Right ventricle myocardium inferior (tissue), 1 donor: ENCODE results near the gene HOXA9. TPM values are rescaled to one million over a fixed set of nuclear protein-coding genes. Genes with fewer than 3 reads are reported as not detected.

Experiments
- ATAC-seq: fragments of 200-7000 bp; cut with Tn5 transposase; one replicate; pipeline ENCODE4 v1.9.1; 2020; ENCODE audit warnings: mild to moderate bottlenecking, moderate library complexity
- DNase-seq: peaks from one replicate; pipeline ENCODE4 v3.0.0; 2021; ENCODE audit errors: missing footprints
- intact Hi-C: fragments of 100-400 bp; cut with DNase I; formaldehyde crosslinking; loops from one replicate; pipeline ENCODE4 v1.11.0; 2022
- total RNA-seq: library from RNA; stranded (reverse); fragmentation: NEBNext Ultra II Directional; extraction: Animal tissue kit (Norgen Biotek cat#: 25700); gene quantifications from one replicate; pipeline ENCODE4 v1.2.1, GENCODE V29; 2021
- donor health status: DM: no; HTN: yes; CAD: no; lungs with severe emphysema.

Gene HOXA9
- total RNA-seq, 1 donor from 2014 or later = not detected

- intact Hi-C loops = no loop called here
- ATAC-seq = no peak
Measured at GRCh38 chr7:27149842-27150567, 15.3 kb downstream of the HOXA9 start.

DNA sequence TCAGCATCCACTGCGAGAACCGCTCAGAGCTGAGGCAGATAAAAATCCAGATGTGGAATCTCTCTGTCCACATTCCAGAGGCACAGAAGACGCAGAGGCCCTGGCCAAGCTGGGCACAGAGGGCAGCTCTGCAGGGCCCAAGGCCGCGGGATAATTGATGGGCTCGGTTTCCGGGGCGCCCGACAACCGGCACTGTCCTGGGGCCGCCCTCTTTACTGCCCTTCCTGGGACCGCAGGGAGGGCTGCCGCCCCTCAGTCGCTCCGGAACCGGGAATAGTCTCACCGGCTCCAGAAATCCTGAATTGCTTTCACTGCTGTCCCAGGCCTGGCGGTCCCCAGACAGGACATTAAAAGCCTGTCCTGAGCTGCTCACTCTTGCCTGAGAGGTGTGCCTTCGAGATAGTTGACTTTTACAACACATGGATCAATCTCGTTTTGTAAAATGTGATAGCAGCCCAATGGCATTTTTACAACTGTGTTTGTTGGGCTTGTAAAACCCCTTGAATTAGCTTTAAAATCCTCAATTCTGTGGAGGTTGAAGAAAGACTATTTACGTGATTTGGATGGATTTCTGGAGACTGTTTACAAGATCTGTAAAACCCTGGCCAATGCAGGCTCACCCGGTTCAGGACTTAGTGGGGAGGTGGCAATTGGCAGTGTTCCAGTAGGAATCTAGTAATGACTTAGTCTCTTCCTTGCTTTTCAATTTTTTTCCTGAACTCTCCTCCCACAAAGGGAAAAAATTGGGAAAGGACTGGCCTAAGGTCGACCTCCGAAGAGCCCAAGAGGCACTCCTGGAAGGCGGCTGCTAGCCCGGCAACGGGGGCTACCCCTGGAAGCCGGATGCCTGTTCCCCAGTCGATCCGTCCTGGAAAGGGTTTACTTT lies 16.3 kb downstream of the HOXA9 start:
- intact Hi-C loops = no loop called here
- peak; percentile 25 for DNase-seq
- ATAC-seq = no peak

More at GRCh38 chr7:27149842-27150567, 15.3 kb downstream of the HOXA9 start:
- peak; percentile 50 for DNase-seq

DNA sequence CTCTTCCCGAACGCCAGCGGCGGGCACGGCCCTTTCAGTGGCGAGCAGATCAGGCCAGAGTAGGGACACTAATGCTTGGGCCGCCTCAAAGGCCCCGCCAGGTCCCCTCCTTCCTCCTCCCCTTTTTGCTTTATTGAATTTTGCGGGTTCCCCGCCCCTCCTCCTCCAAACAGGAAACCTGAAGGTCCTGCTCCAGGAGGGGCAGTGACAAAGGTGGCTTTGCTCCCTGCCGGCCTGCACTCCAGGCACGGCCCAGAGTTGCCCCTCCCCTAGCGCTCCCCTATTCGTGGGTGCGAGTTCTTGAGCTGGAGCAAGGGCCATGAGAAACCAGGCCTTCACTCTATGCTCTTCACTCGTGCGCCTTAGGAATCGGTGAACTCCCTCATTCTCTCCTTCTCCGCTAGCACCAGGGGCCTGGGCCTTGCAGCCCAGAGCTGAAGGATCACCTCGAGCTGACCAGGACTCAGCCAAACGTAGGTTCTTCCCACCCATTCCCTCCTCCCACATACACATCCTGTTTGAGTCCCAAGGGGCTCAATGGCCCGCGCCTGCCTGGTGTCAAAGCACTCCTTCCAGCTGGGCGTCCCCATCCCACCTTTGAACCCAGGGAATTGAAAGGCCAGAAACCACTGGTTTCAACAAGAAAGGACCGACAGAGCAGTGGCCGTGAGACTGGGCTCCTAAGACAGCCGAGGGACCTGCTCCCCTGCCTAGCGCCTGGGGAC lies 17.1 kb downstream of the HOXA9 start:
- DNase-seq = no peak
- ATAC-seq = no peak
- intact Hi-C loops = no loop called here

GRCh38 chr7:27147199-27148030 lies 17.9 kb downstream of the HOXA9 start, which contains the start of gene HOXA6:
HOXA6 (minus strand) TSS chr7:27147774; CDS start chr7:27147749, 25 bp downstream.
- intact Hi-C loops = no loop called here
- DNase-seq (no peak), ATAC-seq (no peak)

DNA sequence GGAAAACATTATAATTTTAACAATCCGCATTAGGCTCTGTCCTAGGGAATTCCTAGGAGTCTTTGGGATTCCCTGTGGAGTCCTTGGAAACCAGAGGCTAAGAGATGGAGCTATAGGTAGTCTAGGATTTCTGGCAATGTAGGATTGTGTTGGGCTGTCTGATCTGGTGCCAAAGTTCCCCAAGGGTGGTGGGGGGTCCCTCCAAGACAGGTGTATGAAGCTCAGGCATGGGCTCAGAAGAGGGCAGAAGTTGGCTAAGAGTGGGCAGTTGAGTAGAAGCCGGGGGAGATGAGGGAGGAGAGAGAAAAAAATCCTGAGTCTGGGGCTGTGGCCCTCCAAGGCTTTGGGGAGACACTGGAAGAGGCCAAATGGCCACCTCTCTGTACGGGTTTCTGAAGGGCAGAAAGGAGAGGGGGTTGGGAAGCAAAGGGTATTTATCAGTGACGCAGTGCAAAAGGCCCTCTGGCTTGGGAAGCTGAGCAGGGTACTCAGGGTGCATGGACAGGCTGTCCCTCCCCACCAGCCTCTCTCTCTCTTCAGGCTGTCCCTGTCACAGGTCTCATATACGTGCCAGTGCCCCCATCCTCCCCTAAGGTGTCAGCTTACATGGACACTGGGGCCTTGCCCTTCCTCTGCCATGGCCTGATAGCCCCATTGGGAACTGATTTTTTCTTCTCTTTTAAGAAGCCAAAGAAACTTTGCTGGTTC lies 18.7 kb downstream of the HOXA9 start:
- no peak for DNase-seq
- no peak for ATAC-seq
- intact Hi-C loops = no loop called here

DNA sequence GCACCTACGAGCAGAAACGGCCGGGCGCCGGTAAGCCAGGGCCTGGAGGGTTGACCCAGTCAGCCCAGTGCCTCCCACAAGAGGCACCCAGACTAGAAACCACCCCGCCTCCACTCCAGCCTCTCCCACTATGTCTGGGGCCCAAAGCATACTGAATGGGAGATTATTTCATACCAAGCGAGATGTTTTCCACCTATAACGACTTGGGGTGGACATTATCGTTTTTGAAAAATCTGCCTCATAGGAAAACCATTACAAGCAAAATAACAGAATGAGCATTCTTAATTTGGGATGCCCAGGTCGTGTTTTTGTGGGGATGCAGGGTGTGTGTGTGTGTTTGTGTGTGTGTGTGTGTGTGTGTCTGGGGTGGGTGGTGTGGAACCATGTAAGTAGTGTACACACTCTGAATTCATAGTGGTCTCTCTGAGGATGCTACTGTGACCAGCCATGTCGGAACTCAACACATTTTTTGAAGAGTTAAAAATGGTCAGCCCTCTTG lies 19.4 kb downstream of the HOXA9 start:
- DNase-seq (no peak), ATAC-seq (no peak)
- intact Hi-C loops = no loop called here

- intact Hi-C loops = no loop called here
- DNase-seq = no peak
Measured at GRCh38 chr7:27145165-27145913, 20.0 kb downstream of the HOXA9 start.

DNA sequence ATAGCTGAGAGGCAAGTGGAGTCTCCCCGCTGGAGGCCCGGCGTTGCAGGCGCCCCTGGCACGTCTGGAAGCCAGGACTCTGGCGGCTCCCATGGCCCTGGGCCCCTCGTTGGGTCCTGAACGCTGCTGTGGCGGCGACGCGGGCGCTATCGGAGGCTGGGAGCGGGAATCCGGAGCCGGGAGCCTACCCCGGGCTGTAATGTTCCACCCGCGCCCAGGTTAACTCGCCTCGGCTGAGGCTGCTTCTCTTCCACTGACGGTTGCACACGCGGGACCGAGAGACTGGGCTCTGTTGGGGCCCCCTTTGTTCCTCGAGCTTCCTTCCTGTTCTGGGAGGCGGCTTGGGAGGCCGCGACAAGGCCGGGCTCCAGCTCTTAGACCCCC lies 20.6 kb downstream of the HOXA9 start:
- no peak for ATAC-seq
- no peak for DNase-seq
- intact Hi-C loops = no loop called here

More at GRCh38 chr7:27145165-27145913, 20.0 kb downstream of the HOXA9 start:
- no peak for ATAC-seq

GRCh38 chr7:27143950-27144780 lies 21.2 kb downstream of the HOXA9 start:
- DNase-seq = no peak
- ATAC-seq = no peak

DNA sequence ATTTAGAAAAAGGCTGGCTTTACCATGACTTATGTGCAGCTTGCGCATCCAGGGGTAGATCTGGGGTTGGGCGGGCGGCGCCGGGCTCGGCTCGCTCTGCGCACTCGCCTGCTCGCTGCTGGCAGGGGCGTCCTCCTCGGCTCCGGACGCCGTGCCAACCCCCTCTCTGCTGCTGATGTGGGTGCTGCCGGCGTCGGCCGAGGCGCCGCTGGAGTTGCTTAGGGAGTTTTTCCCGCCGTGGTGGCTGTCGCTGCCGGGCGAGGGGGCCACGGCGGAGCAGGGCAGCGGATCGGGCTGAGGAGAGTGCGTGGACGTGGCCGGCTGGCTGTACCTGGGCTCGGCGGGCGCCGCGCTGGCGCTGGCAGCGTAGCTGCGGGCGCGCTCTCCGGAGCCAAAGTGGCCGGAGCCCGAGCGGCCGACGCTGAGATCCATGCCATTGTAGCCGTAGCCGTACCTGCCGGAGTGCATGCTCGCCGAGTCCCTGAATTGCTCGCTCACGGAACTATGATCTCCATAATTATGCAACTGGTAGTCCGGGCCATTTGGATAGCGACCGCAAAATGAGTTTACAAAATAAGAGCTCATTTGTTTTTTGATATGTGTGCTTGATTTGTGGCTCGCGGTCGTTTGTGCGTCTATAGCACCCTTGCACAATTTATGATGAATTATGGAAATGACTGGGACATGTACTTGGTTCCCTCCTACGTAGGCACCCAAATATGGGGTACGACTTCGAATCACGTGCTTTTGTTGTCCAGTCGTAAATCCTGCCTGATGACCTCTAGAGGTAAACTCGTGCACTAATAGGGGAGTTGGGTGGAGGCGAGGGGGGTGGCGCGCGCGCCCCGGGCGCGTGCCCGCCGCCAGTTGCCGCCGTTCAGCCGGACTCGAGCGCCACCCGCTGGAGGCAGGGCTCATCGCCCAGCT lies 22.1 kb downstream of the HOXA9 start, which contains the start of gene HOXA5:
Gene HOXA5, minus strand, starts transcription at position 659 of the 927 bp plus-strand sequence. Its CDS starts 74 bp downstream, at position 585.
- DNase-seq (no peak), ATAC-seq (no peak)
- intact Hi-C loops = no loop called here

More at GRCh38 chr7:27143950-27144780, 21.2 kb downstream of the HOXA9 start:
- intact Hi-C loops = no loop called here

- ATAC-seq (no peak), DNase-seq (no peak)
- intact Hi-C loops = no loop called here
Measured at GRCh38 chr7:27142580-27143022, 22.7 kb downstream of the HOXA9 start.

GRCh38 chr7:27141923-27142579 lies 23.3 kb downstream of the HOXA9 start:
- ATAC-seq = no peak
- intact Hi-C loops = no loop called here
- no peak for DNase-seq

GRCh38 chr7:27141137-27141922 lies 24.0 kb downstream of the HOXA9 start:
- DNase-seq = no peak
- no peak for ATAC-seq

More at GRCh38 chr7:27141137-27141922, 24.0 kb downstream of the HOXA9 start:
- intact Hi-C loops = no loop called here
